Stomach (tissue), 4 donors: ENCODE results near the gene SCYGR8.
"Not testable (repeated sequence)": the region's sequence is repeated elsewhere in the genome, so short reads cannot be mapped to it uniquely, and the experiment has no call there.

ENCODE experiments used
- CTCF ChIP-seq, 7 experiments: fragments of 450-650 bp in 4 of 7; fragments of 200-600 bp in 3 of 7; sonication (generic) in 3 of 7; IDR thresholded peaks; one replicate each; pipeline ENCODE4 v1.5.1; 2016 to 2019; ENCODE audit warnings: antibody characterized with exemption in 7 of 7, control low read depth in 2 of 7, mild to moderate bottlenecking in 1 of 7
- POLR2AphosphoS5 ChIP-seq, 3 donors: sonication (generic); formaldehyde crosslinking; IDR thresholded peaks; one replicate each; pipeline ENCODE4 v1.6.1; 2016; ENCODE audit warnings: antibody characterized with exemption in 3 of 3

GRCh38 chr2:227722821-227723220 lies 22.9 kb upstream of the SCYGR8 start:
- not testable (repeated sequence) for TF ChIP-seq POLR2AphosphoS5, CTCF (IDR thresholded peaks at IDR 0.05)
